Neural progenitor cell (in vitro differentiated cells): ENCODE measurements around the gene CTTN.
"Not testable (repeated sequence)": the region's sequence is repeated elsewhere in the genome, so short reads cannot be mapped to it uniquely, and the experiment has no call there.

ENCODE experiments used
- EZH2 ChIP-seq: fragments of 200-600 bp; sonication (generic); IDR thresholded peaks from 2 replicates; pipeline ENCODE4 v1.6.1; 2017; ENCODE audit warnings: antibody characterized with exemption, mild to moderate bottlenecking, moderate library complexity
- EZH2phosphoT487 ChIP-seq: fragments of 200-600 bp; sonication (generic); IDR thresholded peaks from 2 replicates; pipeline ENCODE4 v1.6.1; 2017; ENCODE audit warnings: antibody characterized with exemption
- TF ChIP-seq, protein P1 (sequence below): fragments of 200-600 bp; sonication (generic); IDR thresholded peaks from 2 replicates; pipeline ENCODE4 v1.5.1; 2017; ENCODE audit warnings: antibody characterized with exemption, mild to moderate bottlenecking

- TF ChIP-seq, protein P1, sequence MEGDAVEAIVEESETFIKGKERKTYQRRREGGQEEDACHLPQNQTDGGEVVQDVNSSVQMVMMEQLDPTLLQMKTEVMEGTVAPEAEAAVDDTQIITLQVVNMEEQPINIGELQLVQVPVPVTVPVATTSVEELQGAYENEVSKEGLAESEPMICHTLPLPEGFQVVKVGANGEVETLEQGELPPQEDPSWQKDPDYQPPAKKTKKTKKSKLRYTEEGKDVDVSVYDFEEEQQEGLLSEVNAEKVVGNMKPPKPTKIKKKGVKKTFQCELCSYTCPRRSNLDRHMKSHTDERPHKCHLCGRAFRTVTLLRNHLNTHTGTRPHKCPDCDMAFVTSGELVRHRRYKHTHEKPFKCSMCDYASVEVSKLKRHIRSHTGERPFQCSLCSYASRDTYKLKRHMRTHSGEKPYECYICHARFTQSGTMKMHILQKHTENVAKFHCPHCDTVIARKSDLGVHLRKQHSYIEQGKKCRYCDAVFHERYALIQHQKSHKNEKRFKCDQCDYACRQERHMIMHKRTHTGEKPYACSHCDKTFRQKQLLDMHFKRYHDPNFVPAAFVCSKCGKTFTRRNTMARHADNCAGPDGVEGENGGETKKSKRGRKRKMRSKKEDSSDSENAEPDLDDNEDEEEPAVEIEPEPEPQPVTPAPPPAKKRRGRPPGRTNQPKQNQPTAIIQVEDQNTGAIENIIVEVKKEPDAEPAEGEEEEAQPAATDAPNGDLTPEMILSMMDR = not testable (repeated sequence)
- TF ChIP-seq EZH2, EZH2phosphoT487: not testable (repeated sequence)
These were observed 10.0 kb downstream of the CTTN start for GRCh38 chr11:70408326-70408725.
